Testis (tissue), 2 donors: ENCODE measurements around the gene NOD2.

ENCODE experiments used
- CTCF ChIP-seq, 3 experiments: fragments of 450-650 bp in 2 of 3; fragments of 200-600 bp in 1 of 3; sonication (generic) in 1 of 3; IDR thresholded peaks; one replicate each; pipeline ENCODE4 v1.5.1; 2016 to 2019; ENCODE audit warnings: antibody characterized with exemption in 3 of 3, mild to moderate bottlenecking in 2 of 3, moderate library complexity in 1 of 3
- POLR2A ChIP-seq: fragments of 450-650 bp; IDR thresholded peaks from one replicate; pipeline ENCODE4 v1.6.1; 2017; ENCODE audit warnings: antibody characterized with exemption, mild to moderate bottlenecking, moderate library complexity

GRCh38 chr16:50731989-50732832, 38.8 kb downstream of the NOD2 start:
- TF ChIP-seq CTCF (IDR thresholded peaks at IDR 0.05), result no peak
- no peak for TF ChIP-seq POLR2A
